ENCODE data around the gene CLEC20A. TPM values are rescaled to one million over a fixed set of nuclear protein-coding genes. Genes with fewer than 3 reads are reported as not detected.

Gene CLEC20A
- total and polyA plus RNA-seq, 2 of the 8 experiments (the other 6 are each of a cell fraction or from before 2014, with no cell fraction given) = not detected

DNA sequence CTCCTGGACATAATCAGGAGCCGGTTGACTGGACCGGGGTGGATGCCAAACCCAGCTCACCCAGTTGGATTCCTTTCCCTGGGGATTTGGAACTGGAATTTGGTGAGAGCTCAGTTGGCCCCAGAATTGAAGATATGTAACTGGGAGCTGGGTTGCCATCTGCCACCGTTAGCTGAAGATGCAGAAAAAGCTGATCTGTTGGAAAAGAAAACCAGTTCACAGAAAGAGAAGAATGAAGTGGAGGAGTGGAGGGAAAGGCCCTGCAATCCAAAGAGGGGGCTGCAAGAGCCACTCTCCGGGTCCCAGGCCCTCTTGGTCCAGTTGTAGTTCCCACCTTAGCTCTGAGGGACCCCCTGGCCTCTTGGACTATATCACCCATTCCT, 32.2 kb upstream of the CLEC20A start:
- no peaks in the 10 kb centered on the region for H3K23me2 ChIP-seq (ENCODE audit: low read depth, low read length)
- no peak overlapping the region for H3K23ac ChIP-seq (ENCODE audit: insufficient read length)
- no peak overlapping the region for H2AFZ ChIP-seq (ENCODE audit: low read length)
- H3K79me1 ChIP-seq (ENCODE audit: low read depth, low read length) = no peaks in the 10 kb centered on the region
- no peak overlapping the region for H4K91ac ChIP-seq (replicated peaks; ENCODE audit: insufficient read length, low read length)
- ChIA-PET CTCF (ENCODE audit: partially characterized antibody) (interaction anchor here (0.6 to 16.8 kb wide), 17 partner anchors 9 to 475 kb away, joined by 3 to 238 read pairs (median 4); partner anchors contain the start of gene TEX35), POLR2A (ENCODE audit: partially characterized antibody) (interaction anchor here (0.8 kb wide), 1 partner anchor 9 kb away, joined by 3 read pairs; no protein-coding TSS in a partner anchor)
- H2BK20ac ChIP-seq (ENCODE audit: low read length) = no peak overlapping the region
- H2AK5ac ChIP-seq (ENCODE audit: low read depth, low read length) = no peak overlapping the region; the same call in 1 of the 2 replicates
- H2BK15ac ChIP-seq (ENCODE audit: low read length) = no peak overlapping the region
- no peak overlapping the region for H3K4ac ChIP-seq (replicated peaks; ENCODE audit: insufficient read length, low read depth, low read length)
- no peaks in the 10 kb centered on the region for H3K27me3 ChIP-seq (replicated peaks in 1 of 4; ENCODE audit: control insufficient read depth in 3 of 4, extremely low read depth in 1 of 4, insufficient read depth in 3 of 4, low read length in 3 of 4)
- no peak overlapping the region for H3K18ac ChIP-seq (ENCODE audit: extremely low read depth, low read length)
- H3K4me2 ChIP-seq (ENCODE audit: insufficient read depth in 1 of 2, low read depth in 2 of 2, low read length in 2 of 2) = no peak overlapping the region
- 91% methylated on average over 4 of the region's 4 CpGs; no CpG with 5 or more reads in 1 of the 2 experiments for WGBS, 2 experiments (ENCODE audit: extremely low coverage in 1 of 2, insufficient coverage in 1 of 2, insufficient read length in 1 of 2, insufficient replicate concordance in 2 of 2, low coverage in 1 of 2, low lambda C conversion rate in 2 of 2, missing lambda C conversion rate in 1 of 2)
- no peak overlapping the region for H2BK5ac ChIP-seq (ENCODE audit: low read depth, low read length)
- no peaks in the 10 kb centered on the region for H3K79me2 ChIP-seq (ENCODE audit: control insufficient read depth in 1 of 2, insufficient read depth in 2 of 2, low read length in 2 of 2)
- no peak overlapping the region for H3K9ac ChIP-seq (replicated peaks in 1 of 4; ENCODE audit: extremely low read depth in 1 of 4, low read depth in 3 of 4, low read length in 3 of 4)
- FAIRE-seq = no peak
- no peak overlapping the region for H3K56ac ChIP-seq (replicated peaks; ENCODE audit: insufficient read length, low read depth, low read length)
- no peak overlapping the region for H2BK12ac ChIP-seq (ENCODE audit: low read depth, low read length)
- H3K4me1 ChIP-seq (replicated peaks in 1 of 4; ENCODE audit: control insufficient read depth in 3 of 4, insufficient read depth in 4 of 4, low read length in 3 of 4) = peaks cover 0 to 2% (median under 1%) of the 10 kb centered on the region in 4 experiments; a peak in 1 of 7 replicates
- H3K14ac ChIP-seq (ENCODE audit: insufficient read length) = no peak overlapping the region
- H4K20me1 ChIP-seq (replicated peaks in 1 of 2; ENCODE audit: control insufficient read depth in 1 of 2, insufficient read depth in 2 of 2, low read length in 2 of 2) = no peaks in the 10 kb centered on the region
- no peak for DNase-seq (ENCODE audit: low read depth in 1 of 2, low spot score in 2 of 2)
- H3K36me3 ChIP-seq (ENCODE audit: control insufficient read depth in 2 of 4, insufficient read depth in 4 of 4, low read length in 3 of 4) = no peaks in the 10 kb centered on the region
- no peak overlapping the region for H2BK120ac ChIP-seq (replicated peaks; ENCODE audit: low read depth, low read length)
- H3K9me3 ChIP-seq (ENCODE audit: insufficient read depth in 2 of 2, low read depth in 1 of 2, low read length in 1 of 2) = no peaks in the 10 kb centered on the region
- H4K5ac ChIP-seq (ENCODE audit: insufficient read length, low read depth, low read length) = no peak overlapping the region
- TF ChIP-seq HDAC2 (IDR thresholded peaks at IDR 0.05; ENCODE audit: borderline replicate concordance in 1 of 2, low read depth in 2 of 2, low read length in 2 of 2) (no peak), TCF12 (IDR thresholded peaks at IDR 0.05; ENCODE audit: low read depth, low read length) (no peak), CBX5 (IDR thresholded peaks at IDR 0.05; ENCODE audit: low read depth, low read length) (no peak), POLR2AphosphoS5 (IDR thresholded peaks at IDR 0.05; ENCODE audit: low read depth, low read length) (no peak), SUZ12 (IDR thresholded peaks at IDR 0.05; ENCODE audit: low read length) (no peak), POU5F1 (IDR thresholded peaks at IDR 0.05; ENCODE audit: low read depth, low read length) (no peak), EZH2 (IDR thresholded peaks at IDR 0.05; ENCODE audit: low read depth, low read length, severe bottlenecking) (no peak), BRCA1 (IDR thresholded peaks at IDR 0.05; ENCODE audit: low read depth, low read length) (no peak), BACH1 (IDR thresholded peaks at IDR 0.05; ENCODE audit: low read length) (no peak), EP300 (IDR thresholded peaks at IDR 0.05; ENCODE audit: borderline replicate concordance in 1 of 2, low read depth in 2 of 2, low read length in 2 of 2) (no peak), RBBP5 (IDR thresholded peaks at IDR 0.05; ENCODE audit: borderline replicate concordance, low read depth, low read length) (no peak)
- TF ChIP-seq, protein P1, sequence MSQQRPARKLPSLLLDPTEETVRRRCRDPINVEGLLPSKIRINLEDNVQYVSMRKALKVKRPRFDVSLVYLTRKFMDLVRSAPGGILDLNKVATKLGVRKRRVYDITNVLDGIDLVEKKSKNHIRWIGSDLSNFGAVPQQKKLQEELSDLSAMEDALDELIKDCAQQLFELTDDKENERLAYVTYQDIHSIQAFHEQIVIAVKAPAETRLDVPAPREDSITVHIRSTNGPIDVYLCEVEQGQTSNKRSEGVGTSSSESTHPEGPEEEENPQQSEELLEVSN (IDR thresholded peaks at IDR 0.05) = no peak
- TF ChIP-seq, protein P2, sequence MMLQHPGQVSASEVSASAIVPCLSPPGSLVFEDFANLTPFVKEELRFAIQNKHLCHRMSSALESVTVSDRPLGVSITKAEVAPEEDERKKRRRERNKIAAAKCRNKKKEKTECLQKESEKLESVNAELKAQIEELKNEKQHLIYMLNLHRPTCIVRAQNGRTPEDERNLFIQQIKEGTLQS (IDR thresholded peaks at IDR 0.05; ENCODE audit: insufficient read depth, low read depth, low read length) = no peak
- H4K8ac ChIP-seq (ENCODE audit: extremely low read depth, insufficient read depth, low read length) = no peak overlapping the region; the same call in 1 of the 2 replicates
- H3K4me3 ChIP-seq (ENCODE audit: extremely low read depth in 1 of 4, insufficient read depth in 2 of 4, low read depth in 3 of 4, low read length in 4 of 4) = no peak overlapping the region
- no peak overlapping the region for H3K27ac ChIP-seq (ENCODE audit: low read depth, low read length)

Data from H1 (cell line).